Stimulated activated CD8-positive, alpha-beta memory T cell treated with anti-CD3 and anti-CD28 coated beads, Interleukin-15, amount 100 ng/mL, for 4 hours (primary cell): ENCODE measurements around the gene CELF2.

Source experiments
- DNase-seq, 2 donors: peaks; one replicate each; pipeline ENCODE4 v3.0.0-alpha.2; 2020; ENCODE audit warnings: low read depth in 2 of 2

The CELF2 gene

GRCh38 chr10:11058965-11059364, 41.3 kb downstream of the CELF2 start:
- no peak for DNase-seq

GRCh38 chr10:11063856-11064255, 46.2 kb downstream of the CELF2 start:
- no peak for DNase-seq

GRCh38 chr10:11064832-11065231, 47.2 kb downstream of the CELF2 start:
- no peak for DNase-seq

GRCh38 chr10:11065567-11065966, 47.9 kb downstream of the CELF2 start:
- DNase-seq: no peak

GRCh38 chr10:11066520-11066919, 48.8 kb downstream of the CELF2 start:
- no peak for DNase-seq

- DNase-seq: no peak
These were observed 51.4 kb downstream of the CELF2 start for GRCh38 chr10:11068861-11069633.

GRCh38 chr10:11073410-11073809, 55.7 kb downstream of the CELF2 start:
- no peak for DNase-seq

- no peak for DNase-seq
These were observed 57.0 kb downstream of the CELF2 start for GRCh38 chr10:11074536-11075267.

GRCh38 chr10:11076221-11076620, 58.5 kb downstream of the CELF2 start:
- no peak for DNase-seq

GRCh38 chr10:11080564-11080984, 62.9 kb downstream of the CELF2 start:
- no peak for DNase-seq

GRCh38 chr10:11081408-11081807, 63.7 kb downstream of the CELF2 start:
- no peak for DNase-seq

- DNase-seq: no peak
These were observed 64.9 kb downstream of the CELF2 start for GRCh38 chr10:11082526-11082925.

- no peak for DNase-seq
These were observed 65.4 kb downstream of the CELF2 start for GRCh38 chr10:11083051-11083450.

- DNase-seq: no peak
These were observed 67.9 kb downstream of the CELF2 start for GRCh38 chr10:11085545-11085944.

- no peak for DNase-seq
These were observed 68.6 kb downstream of the CELF2 start for GRCh38 chr10:11086177-11086840.

- DNase-seq: no peak
These were observed 69.7 kb downstream of the CELF2 start for GRCh38 chr10:11087372-11087771.

GRCh38 chr10:11088709-11089108, 71.0 kb downstream of the CELF2 start:
- no peak for DNase-seq

- DNase-seq: no peak
These were observed 71.6 kb downstream of the CELF2 start for GRCh38 chr10:11089272-11089671.

GRCh38 chr10:11091517-11092102, 73.9 kb downstream of the CELF2 start:
- DNase-seq: no peak

- DNase-seq: no peak
These were observed 76.4 kb downstream of the CELF2 start for GRCh38 chr10:11093771-11094736.

GRCh38 chr10:11095374-11095801, 77.7 kb downstream of the CELF2 start:
- DNase-seq: no peak
